Common myeloid progenitor, CD34-positive (primary cell): ENCODE results near the gene OVOL2.

Experiments used
- CTCF ChIA-PET: fragments of 350-600 bp; sonication (Branson Sonifier 250); formaldehyde crosslinking; loops from one replicate; lab custom pipeline; 2021; ENCODE audit warnings: antibody characterized with exemption; lab: Charles Lee
- POLR2A ChIA-PET: fragments of 350-600 bp; sonication (Branson Sonifier 250); formaldehyde crosslinking; loops from one replicate; lab custom pipeline; 2021; ENCODE audit warnings: antibody characterized with exemption; lab: Charles Lee
- DNase-seq, 3 donors: peaks; one replicate each; pipeline versions ENCODE4 v3.0.0 to v3.0.0-alpha.2; 2013
- H3K27ac ChIP-seq, 2 experiments: 1 replicate in 1 of 2; 2 replicates in 1 of 2; pipeline ENCODE4 v1.7.0; 2013; ENCODE audit warnings: inconsistent platforms in 2 of 2, low read length in 2 of 2, mild to moderate bottlenecking in 2 of 2, low read depth in 1 of 2, moderate library complexity in 1 of 2; ENCODE audit not compliant: severe bottlenecking in 2 of 2, insufficient read depth in 1 of 2, poor library complexity in 1 of 2
- H3K27me3 ChIP-seq, 5 experiments: replicated peaks in 2 of 5; 1 replicate in 3 of 5; 2 replicates in 2 of 5; pipeline versions ENCODE4 v1.6.1 to v1.7.0; 2013; ENCODE audit warnings: low read length in 4 of 5, mild to moderate bottlenecking in 2 of 5, moderate library complexity in 2 of 5, inconsistent platforms in 1 of 5; ENCODE audit not compliant: insufficient read depth in 5 of 5, control insufficient read depth in 4 of 5
- H3K36me3 ChIP-seq, 4 experiments: 1 replicate in 2 of 4; 2 replicates in 2 of 4; pipeline versions ENCODE4 v1.6.1 to v1.7.0; 2013; ENCODE audit warnings: low read length in 3 of 4, control low read depth in 1 of 4, mild to moderate bottlenecking in 1 of 4; ENCODE audit not compliant: control insufficient read depth in 4 of 4, insufficient read depth in 4 of 4
- H3K4me1 ChIP-seq, 4 experiments: 1 replicate in 3 of 4; 2 replicates in 1 of 4; pipeline versions ENCODE4 v1.6.1 to v1.7.1; 2013; ENCODE audit warnings: low read length in 3 of 4, mild to moderate bottlenecking in 3 of 4, control low read depth in 1 of 4, inconsistent platforms in 1 of 4, moderate library complexity in 1 of 4; ENCODE audit not compliant: control insufficient read depth in 4 of 4, insufficient read depth in 4 of 4; ENCODE audit errors: control extremely low read depth in 1 of 4
- H3K4me3 ChIP-seq, 7 experiments: 1 replicate in 4 of 7; 2 replicates in 3 of 7; pipeline versions ENCODE4 v1.5.1 to v1.7.0; 2013; ENCODE audit warnings: mild to moderate bottlenecking in 7 of 7, low read length in 6 of 7, moderate library complexity in 6 of 7, inconsistent platforms in 2 of 7, low read depth in 2 of 7, control low read depth in 1 of 7; ENCODE audit not compliant: insufficient read depth in 4 of 7, control insufficient read depth in 1 of 7; ENCODE audit errors: extremely low read depth in 1 of 7
- H3K9me3 ChIP-seq, 5 experiments: 1 replicate in 4 of 5; 2 replicates in 1 of 5; pipeline versions ENCODE4 v1.6.1 to v1.7.1; 2013; ENCODE audit warnings: low read length in 4 of 5, mild to moderate bottlenecking in 2 of 5, inconsistent platforms in 1 of 5, low read depth in 1 of 5, moderate library complexity in 1 of 5; ENCODE audit not compliant: control insufficient read depth in 4 of 5, insufficient read depth in 2 of 5; ENCODE audit errors: control extremely low read depth in 1 of 5
- WGBS: methylation state at CpG from one replicate; pipeline ENCODE4 v1.1.5; 2013; ENCODE audit not compliant: insufficient coverage; 5-methylcytosine and 5-hydroxymethylcytosine counted together

OVOL2 gene

DNA sequence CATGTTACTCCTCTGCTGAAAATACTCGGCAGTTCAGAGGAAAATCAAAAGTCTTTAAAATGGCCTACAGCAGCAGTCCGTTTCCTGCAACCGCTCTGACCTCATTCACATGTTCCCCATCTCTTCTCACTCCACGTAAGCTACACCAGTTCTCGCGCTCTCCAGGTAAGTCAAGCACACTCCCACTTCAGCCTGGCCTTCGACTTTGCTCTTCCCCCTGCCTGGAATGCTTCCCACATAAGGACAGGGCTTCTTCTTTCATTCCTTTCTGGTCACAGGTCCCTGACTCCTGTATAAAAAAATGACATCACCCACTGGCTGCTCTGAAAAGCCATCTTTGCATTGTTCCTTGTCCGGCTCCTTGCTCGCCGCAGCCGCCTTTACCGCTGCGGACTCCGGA lies 46.2 kb downstream of the OVOL2 start:
- Histone ChIP-seq H3K36me3 (no peaks in the 10 kb centered on the region), H3K4me3 (no peak overlapping the region), H3K9me3 (no peaks in the 10 kb centered on the region), H3K4me1 (no peaks in the 10 kb centered on the region), H3K27me3 (no peaks in the 10 kb centered on the region), H3K27ac (no peak overlapping the region)
- DNase-seq = no peak
- 92% methylated on average over 14 of the region's 14 CpGs for WGBS
- POLR2A ChIA-PET = no interaction called here
- CTCF ChIA-PET = no interaction called here

DNA sequence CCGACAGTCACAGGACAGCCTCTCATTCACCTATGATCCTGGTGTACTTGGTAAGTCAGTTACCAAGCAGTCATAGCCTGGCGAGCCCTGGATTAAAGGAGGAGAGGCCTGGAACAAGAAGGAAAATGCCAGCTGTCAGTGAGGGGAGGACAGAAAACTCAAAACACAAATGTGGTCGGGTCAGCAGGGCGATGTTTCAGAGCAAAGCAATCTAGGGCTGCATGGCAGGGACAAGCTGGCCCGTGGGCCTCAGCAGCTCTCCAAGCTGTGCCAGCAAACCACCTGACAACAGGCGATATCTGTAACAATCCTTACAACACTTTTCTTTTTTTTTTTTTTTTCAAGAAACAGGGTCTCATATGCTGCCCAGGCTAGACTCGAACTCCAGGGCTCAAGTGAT lies 48.6 kb downstream of the OVOL2 start:
- 82% methylated on average over 5 of the region's 7 CpGs for WGBS
- POLR2A ChIA-PET = no interaction called here
- H3K4me3 ChIP-seq = no peak overlapping the region
- DNase-seq = no peak
- no peaks in the 10 kb centered on the region for H3K36me3 ChIP-seq
- CTCF ChIA-PET = interaction anchor here (1.8 kb wide), 1 partner anchor 12 kb away, joined by 5 read pairs; no protein-coding TSS in a partner anchor
- no peaks in the 10 kb centered on the region for H3K27me3 ChIP-seq
- H3K27ac ChIP-seq = no peak overlapping the region
- H3K9me3 ChIP-seq = no peaks in the 10 kb centered on the region
- H3K4me1 ChIP-seq = no peaks in the 10 kb centered on the region

DNA sequence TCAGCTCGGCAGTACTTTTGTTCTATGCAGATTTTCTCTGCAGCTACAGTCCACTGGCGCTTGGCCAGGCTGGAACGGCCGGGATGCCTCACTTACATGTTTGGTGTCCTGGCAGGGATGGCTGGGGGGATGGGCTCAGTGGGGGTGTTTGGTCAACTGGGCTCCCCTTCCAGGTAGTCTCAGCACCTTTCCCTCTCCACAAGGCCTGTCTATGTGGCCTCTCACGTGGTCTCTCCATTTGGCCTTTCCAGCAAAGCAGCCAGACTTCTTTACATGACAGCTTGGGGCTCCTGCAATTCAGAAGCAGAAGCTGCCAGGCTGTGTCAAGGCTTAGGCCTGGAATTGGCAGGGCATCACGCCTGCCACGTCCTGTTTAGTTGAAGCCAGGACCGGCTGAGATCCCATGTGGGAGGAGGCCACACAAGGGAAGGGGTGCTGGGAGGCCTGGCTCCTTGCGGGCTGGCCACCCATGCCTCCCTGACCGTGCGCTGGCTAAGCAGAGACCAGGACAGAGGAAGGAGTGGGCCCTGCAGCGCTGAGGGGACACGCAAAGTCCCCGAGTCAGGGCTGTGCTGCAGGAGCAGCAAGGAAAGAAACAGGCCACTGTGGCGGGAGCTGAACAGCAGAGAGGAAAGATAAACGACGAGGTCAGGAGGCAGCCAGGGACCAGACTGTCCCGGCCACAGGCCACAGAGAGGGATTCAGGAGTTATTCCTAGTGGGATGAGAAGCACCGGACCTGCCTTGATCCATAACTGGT lies 50.0 kb downstream of the OVOL2 start:
- POLR2A ChIA-PET = no interaction called here
- no peak for DNase-seq
- H3K9me3 ChIP-seq = no peaks in the 10 kb centered on the region
- no peaks in the 10 kb centered on the region for H3K4me1 ChIP-seq
- no peaks in the 10 kb centered on the region for H3K27me3 ChIP-seq
- WGBS = 91% methylated on average over 16 of the region's 19 CpGs
- H3K27ac ChIP-seq = no peak overlapping the region
- H3K36me3 ChIP-seq = no peaks in the 10 kb centered on the region
- CTCF ChIA-PET = interaction anchor here (1.0 to 1.8 kb wide), 2 partner anchors 11 to 29 kb away, joined by 3 to 5 read pairs; no protein-coding TSS in a partner anchor
- no peak overlapping the region for H3K4me3 ChIP-seq

DNA sequence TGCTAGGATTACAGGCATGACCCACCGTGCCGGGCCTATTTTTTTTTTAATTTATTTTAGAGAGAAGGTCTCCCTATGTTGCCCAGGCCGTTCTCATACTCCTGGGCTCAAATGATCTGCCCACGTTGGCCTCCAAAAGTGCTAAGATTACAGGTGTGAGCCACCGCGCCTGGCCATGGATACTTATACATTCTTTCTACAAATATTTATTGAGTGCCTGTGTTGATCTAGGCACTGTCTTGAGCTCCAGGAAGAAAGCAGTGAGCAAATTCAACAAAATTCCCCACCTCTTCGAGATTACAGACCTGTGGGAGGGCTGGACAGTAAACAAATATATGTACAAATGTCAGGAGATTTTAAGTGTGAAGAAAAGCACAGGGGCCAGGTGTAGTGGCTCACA lies 51.0 kb downstream of the OVOL2 start:
- H3K36me3 ChIP-seq = no peaks in the 10 kb centered on the region
- 100% methylated on average over 2 of the region's 7 CpGs for WGBS
- H3K27ac ChIP-seq = no peak overlapping the region
- ChIA-PET CTCF (no interaction called here), POLR2A (no interaction called here)
- H3K4me3 ChIP-seq = no peak overlapping the region
- DNase-seq = no peak
- no peaks in the 10 kb centered on the region for H3K4me1 ChIP-seq
- no peaks in the 10 kb centered on the region for H3K9me3 ChIP-seq
- no peaks in the 10 kb centered on the region for H3K27me3 ChIP-seq

DNA sequence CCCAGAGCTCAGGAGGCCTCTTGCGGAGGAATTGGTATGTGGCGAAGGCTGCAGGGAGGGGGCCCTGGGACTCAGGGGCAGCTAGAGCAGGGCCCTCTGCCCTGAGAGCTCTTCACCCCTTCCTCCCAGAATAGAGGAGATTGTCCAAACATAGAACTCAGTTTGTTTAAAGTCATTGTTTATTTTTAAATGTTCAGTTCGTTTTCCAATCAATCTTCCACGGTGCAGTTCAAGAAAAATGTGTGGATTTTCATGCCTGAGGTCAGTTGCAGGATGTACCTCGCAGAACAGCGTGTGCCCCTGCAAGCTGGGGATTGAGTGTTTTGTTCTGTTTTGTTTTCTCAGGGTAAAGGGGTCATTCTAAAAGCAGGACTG lies 51.7 kb downstream of the OVOL2 start:
- Histone ChIP-seq H3K27ac (no peak overlapping the region), H3K4me1 (no peaks in the 10 kb centered on the region), H3K9me3 (no peaks in the 10 kb centered on the region), H3K36me3 (no peaks in the 10 kb centered on the region), H3K4me3 (no peak overlapping the region), H3K27me3 (no peaks in the 10 kb centered on the region)
- 94% methylated on average over 4 of the region's 6 CpGs for WGBS
- ChIA-PET CTCF (interaction anchor here (0.8 kb wide), 1 partner anchor 10 kb away, joined by 3 read pairs; no protein-coding TSS in a partner anchor), POLR2A (no interaction called here)
- no peak for DNase-seq

DNA sequence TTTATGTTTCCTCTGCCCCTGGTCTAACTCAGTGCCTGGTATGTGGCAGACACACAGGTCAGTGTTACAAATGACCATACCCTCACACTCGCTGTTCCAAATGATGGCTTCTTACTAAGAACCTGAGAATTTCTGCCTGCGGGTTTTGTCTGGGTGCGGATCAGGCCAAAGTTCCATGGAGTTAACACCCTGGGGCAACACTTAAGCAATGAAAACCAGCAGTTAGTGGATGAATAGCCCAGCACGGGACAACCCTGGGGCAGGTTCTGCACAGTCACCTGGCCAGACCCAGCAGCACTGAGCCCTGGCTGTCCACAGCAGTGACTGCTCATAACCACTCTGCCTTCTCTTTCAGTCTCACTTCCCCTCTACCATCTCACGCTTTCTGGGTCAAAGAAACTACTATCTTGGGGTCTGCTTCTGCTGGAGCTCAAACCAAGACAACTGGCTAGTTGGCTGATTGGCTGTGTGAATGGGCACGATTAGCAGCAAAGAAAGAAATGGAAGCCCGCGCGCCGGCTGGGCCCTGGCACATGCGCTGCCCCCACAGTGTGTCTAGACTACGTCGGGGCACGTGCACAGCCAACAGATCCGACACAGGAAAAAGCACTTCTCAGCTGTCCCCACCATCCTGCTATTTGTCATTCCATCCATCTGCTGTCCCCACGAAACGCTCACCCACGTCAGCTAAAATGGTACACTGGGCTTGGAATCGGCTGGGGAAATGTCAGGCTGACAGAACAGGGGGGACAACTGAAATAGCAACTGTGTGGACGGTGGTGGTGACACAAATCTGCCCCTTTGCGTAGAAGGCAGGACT lies 52.3 kb downstream of the OVOL2 start:
- H3K27me3 ChIP-seq = no peaks in the 10 kb centered on the region
- H3K4me3 ChIP-seq = no peak overlapping the region
- DNase-seq = no peak
- H3K4me1 ChIP-seq = no peaks in the 10 kb centered on the region
- no peaks in the 10 kb centered on the region for H3K9me3 ChIP-seq
- H3K27ac ChIP-seq = no peak overlapping the region
- 93% methylated on average over 20 of the region's 21 CpGs for WGBS
- POLR2A ChIA-PET = no interaction called here
- H3K36me3 ChIP-seq = no peaks in the 10 kb centered on the region
- CTCF ChIA-PET = interaction anchor here (0.8 kb wide), 1 partner anchor 9 kb away, joined by 3 read pairs; no protein-coding TSS in a partner anchor
